CD8-positive, alpha-beta memory T cell (primary cell): ENCODE measurements around the gene SNTA1. TPM values are rescaled to one million over a fixed set of nuclear protein-coding genes. Genes with fewer than 3 reads are reported as not detected.
"Not testable (repeated sequence)": the region's sequence is repeated elsewhere in the genome, so short reads cannot be mapped to it uniquely, and the experiment has no call there.

Experiments used
- CTCF ChIA-PET: fragments of 350-600 bp; sonication (Branson Sonifier 250); formaldehyde crosslinking; loops from one replicate; lab custom pipeline; 2021; ENCODE audit warnings: antibody characterized with exemption; lab: Charles Lee
- POLR2A ChIA-PET: fragments of 350-600 bp; sonication (Branson Sonifier 250); formaldehyde crosslinking; loops from one replicate; lab custom pipeline; 2021; ENCODE audit warnings: antibody characterized with exemption; lab: Charles Lee
- DNase-seq, 5 donors: peaks; one replicate each; pipeline versions ENCODE4 v3.0.0 to v3.0.0-alpha.2; 2020 to 2022; ENCODE audit warnings: mixed read lengths in 1 of 5
- H3K27ac ChIP-seq: one replicate; pipeline ENCODE4 v1.7.0; 2013; ENCODE audit warnings: low read depth, mild to moderate bottlenecking, low read length, moderate library complexity
- H3K27me3 ChIP-seq: 2 replicates; pipeline ENCODE4 v1.7.0; 2013; ENCODE audit warnings: low read length, mild to moderate bottlenecking; ENCODE audit not compliant: insufficient read depth, poor library complexity, severe bottlenecking
- H3K36me3 ChIP-seq: 2 replicates; pipeline ENCODE4 v1.7.0; 2013; ENCODE audit warnings: mild to moderate bottlenecking, low read length, moderate library complexity; ENCODE audit not compliant: insufficient read depth
- H3K4me1 ChIP-seq: 2 replicates; pipeline ENCODE4 v1.7.0; 2013; ENCODE audit warnings: mild to moderate bottlenecking, low read length, moderate library complexity; ENCODE audit not compliant: insufficient read depth
- H3K4me3 ChIP-seq: 2 replicates; pipeline ENCODE4 v1.7.0; 2013; ENCODE audit warnings: mild to moderate bottlenecking, low read length
- H3K9me3 ChIP-seq: 2 replicates; pipeline ENCODE4 v1.7.0; 2013; ENCODE audit warnings: mild to moderate bottlenecking, low read length
- H3K27ac Mint-ChIP-seq, 8 donors: one replicate each; pipeline ENCODE4 v1.8.0; 2020 to 2021; ENCODE audit warnings: mixed read lengths in 8 of 8, mild to moderate bottlenecking in 6 of 8, inconsistent platforms in 3 of 8, moderate library complexity in 3 of 8
- H3K27me3 Mint-ChIP-seq, 2 donors: one replicate each; pipeline ENCODE4 v1.8.0; 2020 to 2021; ENCODE audit warnings: mixed read lengths in 2 of 2, mild to moderate bottlenecking in 1 of 2, moderate library complexity in 1 of 2
- H3K36me3 Mint-ChIP-seq, 3 donors: one replicate each; pipeline ENCODE4 v1.8.0; 2020 to 2021; ENCODE audit warnings: mixed read lengths in 3 of 3, inconsistent platforms in 1 of 3, mild to moderate bottlenecking in 1 of 3
- H3K4me1 Mint-ChIP-seq, 3 donors: one replicate each; pipeline ENCODE4 v1.8.0; 2020 to 2021; ENCODE audit warnings: mixed read lengths in 3 of 3, inconsistent platforms in 1 of 3, mild to moderate bottlenecking in 1 of 3
- H3K4me3 Mint-ChIP-seq, 7 donors: one replicate each; pipeline ENCODE4 v1.8.0; 2020 to 2021; ENCODE audit warnings: mixed read lengths in 7 of 7, mild to moderate bottlenecking in 6 of 7, moderate library complexity in 4 of 7, inconsistent platforms in 2 of 7
- H3K9me3 Mint-ChIP-seq, 5 donors: one replicate each; pipeline ENCODE4 v1.8.0; 2020 to 2022; ENCODE audit warnings: mixed read lengths in 5 of 5, mild to moderate bottlenecking in 3 of 5, moderate library complexity in 2 of 5, inconsistent platforms in 1 of 5
- polyA plus RNA-seq: library from polyadenylated mRNA; unstranded; fragments of 300-500 nt; fragmentation: Illumina TruSeq; gene quantifications from one replicate; pipeline ENCODE4 v1.2.3, GENCODE V29; 2021
- total RNA-seq, 2 experiments: library from RNA; stranded (reverse); gene quantifications; one replicate each; pipeline ENCODE4 v1.2.3, GENCODE V29; 2021

Gene SNTA1
- total and polyA plus RNA-seq, 3 experiments from 2014 or later, result 4.6 to 11.8 (median 5.6) TPM

GRCh38 chr20:33463332-33464101 is 20.0 kb upstream of the SNTA1 start:
- H3K27me3 Mint-ChIP-seq, result no peaks in the 10 kb centered on the region
- Histone ChIP-seq H3K9me3 (no peaks in the 10 kb centered on the region), H3K4me3 (no peak overlapping the region), H3K27me3 (no peaks in the 10 kb centered on the region), H3K36me3 (no peaks in the 10 kb centered on the region), H3K4me1 (no peaks in the 10 kb centered on the region), H3K27ac (no peak overlapping the region)
- no peaks in the 10 kb centered on the region for H3K9me3 Mint-ChIP-seq
- H3K36me3 Mint-ChIP-seq, result no peaks in the 10 kb centered on the region
- ChIA-PET POLR2A (no interaction called here), CTCF (no interaction called here)
- no peak for DNase-seq
- H3K4me1 Mint-ChIP-seq, result no peaks in the 10 kb centered on the region
- H3K4me3 Mint-ChIP-seq, result no peak overlapping the region
- peak overlapping the region in 1 of 8 donors; percentile 93 for H3K27ac Mint-ChIP-seq

DNA sequence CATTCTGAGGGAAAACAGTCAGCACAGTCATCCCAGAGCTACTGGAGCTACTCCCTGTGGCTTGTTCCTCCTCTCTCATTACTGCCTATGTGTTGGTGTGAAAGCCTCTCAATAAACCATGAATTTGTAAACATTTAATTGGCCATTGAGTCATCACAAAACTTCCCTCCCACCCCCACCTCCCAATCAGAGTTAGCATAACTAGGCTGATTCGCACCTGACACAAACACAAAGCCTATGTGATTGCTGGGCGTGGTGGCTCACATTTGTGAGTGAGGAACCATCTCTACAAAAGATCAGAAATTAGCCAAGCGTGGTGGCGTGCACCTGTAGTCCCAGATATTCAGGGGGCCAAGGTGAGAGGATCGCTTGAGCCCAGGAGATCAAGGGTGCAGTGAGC is 17.1 kb upstream of the SNTA1 start:
- Mint-ChIP-seq H3K4me3 (no peak overlapping the region), H3K9me3 (no peaks in the 10 kb centered on the region), H3K36me3 (no peaks in the 10 kb centered on the region), H3K27ac (no peak overlapping the region), H3K27me3 (no peaks in the 10 kb centered on the region), H3K4me1 (no peaks in the 10 kb centered on the region)
- H3K27me3 ChIP-seq, result no peaks in the 10 kb centered on the region
- ChIA-PET POLR2A (interaction anchor here (0.6 kb wide), 2 partner anchors 29 to 206 kb away, joined by 3 read pairs; partner anchors contain the start of genes ACTL10 and CBFA2T2), CTCF (interaction anchor here (1.0 to 1.2 kb wide), 2 partner anchors 206 to 207 kb away, joined by 3 read pairs; partner anchors contain the start of gene ACTL10)
- DNase-seq, result no peak
- H3K4me3 ChIP-seq, result no peak overlapping the region
- no peaks in the 10 kb centered on the region for H3K4me1 ChIP-seq
- no peaks in the 10 kb centered on the region for H3K9me3 ChIP-seq
- no peak overlapping the region for H3K27ac ChIP-seq
- no peaks in the 10 kb centered on the region for H3K36me3 ChIP-seq

GRCh38 chr20:33459599-33459998 is 16.0 kb upstream of the SNTA1 start:
- DNase-seq, result no peak
- Histone ChIP-seq H3K9me3 (no peaks in the 10 kb centered on the region), H3K4me1 (no peaks in the 10 kb centered on the region), H3K4me3 (no peak overlapping the region), H3K27me3 (no peaks in the 10 kb centered on the region), H3K27ac (no peak overlapping the region), H3K36me3 (no peaks in the 10 kb centered on the region)
- ChIA-PET CTCF (interaction anchor here (1.0 to 1.2 kb wide), 2 partner anchors 207 to 208 kb away, joined by 3 read pairs; partner anchors contain the start of gene ACTL10), POLR2A (no interaction called here)
- H3K4me1 Mint-ChIP-seq, result no peaks in the 10 kb centered on the region
- no peak overlapping the region for H3K4me3 Mint-ChIP-seq
- peak overlapping the region in 1 of 8 donors; percentile 41 for H3K27ac Mint-ChIP-seq
- H3K9me3 Mint-ChIP-seq, result no peaks in the 10 kb centered on the region
- H3K27me3 Mint-ChIP-seq, result no peaks in the 10 kb centered on the region
- no peaks in the 10 kb centered on the region for H3K36me3 Mint-ChIP-seq

DNA sequence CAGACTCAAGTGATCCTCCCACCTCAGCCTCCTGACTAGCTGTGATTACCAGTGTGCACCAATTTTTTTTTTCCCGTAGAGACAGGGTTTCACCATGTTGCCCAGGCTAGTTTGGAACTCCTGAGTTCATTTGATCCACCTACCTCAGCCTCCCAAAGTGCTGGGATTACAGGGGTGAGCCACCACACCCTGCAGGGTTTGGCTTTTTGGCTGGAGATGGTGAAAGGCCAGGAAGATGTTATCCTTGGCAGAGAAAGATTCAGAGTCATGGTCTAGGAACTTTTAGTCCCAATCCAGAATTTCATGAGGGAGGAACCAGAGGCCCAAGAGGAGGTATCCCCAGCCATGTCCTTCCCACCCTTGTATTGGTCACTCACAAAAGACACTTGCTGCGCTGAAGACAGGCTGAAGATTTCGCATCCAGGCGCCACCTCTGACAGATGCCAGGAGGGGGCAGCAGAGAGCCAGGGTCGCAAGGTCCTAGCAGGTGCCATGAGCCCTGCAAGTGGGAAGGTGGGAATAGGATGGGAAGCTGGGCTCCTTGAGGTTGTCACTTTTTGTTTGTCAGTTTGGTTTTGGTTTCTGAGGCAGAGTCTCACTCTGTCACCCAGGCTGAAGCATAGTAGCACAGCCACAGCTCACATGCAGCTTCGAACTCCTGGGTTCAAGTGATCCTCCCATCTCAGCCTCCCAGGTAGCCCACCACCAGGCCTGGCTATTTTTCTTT is 13.5 kb upstream of the SNTA1 start:
- POLR2A ChIA-PET, result interaction anchor here (0.7 kb wide), 1 partner anchor 196 kb away, joined by 4 read pairs; no protein-coding TSS in a partner anchor
- not testable (repeated sequence) for H3K4me3 Mint-ChIP-seq, H3K36me3 ChIP-seq, H3K9me3 Mint-ChIP-seq, H3K27ac Mint-ChIP-seq, H3K27me3 ChIP-seq, H3K27me3 Mint-ChIP-seq, H3K27ac ChIP-seq, H3K4me1 ChIP-seq, H3K4me1 Mint-ChIP-seq, H3K9me3 ChIP-seq, H3K36me3 Mint-ChIP-seq, H3K4me3 ChIP-seq
- CTCF ChIA-PET, result interaction anchor here (0.7 to 2.5 kb wide), 15 partner anchors 12 to 223 kb away, joined by 3 to 52 read pairs (median 3); partner anchors contain the start of gene ACTL10
- DNase-seq, result peak; percentile 67 to 85 (median 75)

GRCh38 chr20:33450867-33451266 is 7.3 kb upstream of the SNTA1 start:
- ChIA-PET POLR2A (no interaction called here), CTCF (no interaction called here)
- Mint-ChIP-seq H3K9me3 (peaks cover 0 to 2% (median 0%) of the 10 kb centered on the region in 5 donors), H3K4me1 (no peaks in the 10 kb centered on the region), H3K36me3 (peaks cover 0 to 1% (median 0%) of the 10 kb centered on the region in 3 donors), H3K27me3 (peaks cover 0 to 3% of the 10 kb centered on the region in 2 donors), H3K27ac (no peak overlapping the region), H3K4me3 (no peak overlapping the region)
- DNase-seq, result no peak
- Histone ChIP-seq H3K36me3 (no peaks in the 10 kb centered on the region), H3K4me1 (no peaks in the 10 kb centered on the region), H3K9me3 (no peaks in the 10 kb centered on the region), H3K27me3 (no peaks in the 10 kb centered on the region), H3K4me3 (no peak overlapping the region), H3K27ac (no peak overlapping the region)

GRCh38 chr20:33445881-33446625 is 2.5 kb upstream of the SNTA1 start:
- ChIA-PET POLR2A (no interaction called here), CTCF (interaction anchor here (1.4 to 2.5 kb wide), 2 partner anchors 221 to 287 kb away, joined by 3 to 13 read pairs; partner anchors contain the start of gene ACTL10)
- H3K36me3 Mint-ChIP-seq, result peaks cover 0 to 4% (median 1%) of the 10 kb centered on the region in 3 donors
- H3K9me3 Mint-ChIP-seq, result peaks cover 0 to 2% (median 0%) of the 10 kb centered on the region in 5 donors
- Histone ChIP-seq H3K4me1 (peaks cover 19% of the 10 kb centered on the region), H3K9me3 (no peaks in the 10 kb centered on the region), H3K4me3 (no peak overlapping the region), H3K27me3 (no peaks in the 10 kb centered on the region), H3K36me3 (no peaks in the 10 kb centered on the region), H3K27ac (no peak overlapping the region)
- no peak for DNase-seq
- H3K27me3 Mint-ChIP-seq, result peaks cover 0 to 3% of the 10 kb centered on the region in 2 donors
- H3K4me3 Mint-ChIP-seq, result peak overlapping the region in 2 of 7 donors; percentile 23 to 57
- H3K27ac Mint-ChIP-seq, result peak overlapping the region in 3 of 8 donors; percentile 19 to 79 (median 28)
- peaks cover 17 to 26% (median 19%) of the 10 kb centered on the region in 3 donors for H3K4me1 Mint-ChIP-seq

- Mint-ChIP-seq H3K36me3 (peaks cover 0 to 4% (median 1%) of the 10 kb centered on the region in 3 donors), H3K27me3 (peaks cover 0 to 1% of the 10 kb centered on the region in 2 donors), H3K9me3 (peaks cover 0 to 2% (median 0%) of the 10 kb centered on the region in 5 donors), H3K27ac (peak overlapping the region; percentile 85 to 98 (median 94)), H3K4me1 (peaks cover 17 to 26% (median 19%) of the 10 kb centered on the region in 3 donors), H3K4me3 (peak overlapping the region; percentile 89 to 96 (median 93))
- peak overlapping the region; percentile 65 for H3K27ac ChIP-seq
- no peaks in the 10 kb centered on the region for H3K36me3 ChIP-seq
- H3K27me3 ChIP-seq, result no peaks in the 10 kb centered on the region
- peaks cover 19% of the 10 kb centered on the region for H3K4me1 ChIP-seq
- peak overlapping the region; percentile 87 for H3K4me3 ChIP-seq
- DNase-seq, result peak in 2 of 5 donors; percentile 13 to 16
- ChIA-PET POLR2A (interaction anchor here (0.6 to 2.0 kb wide), 9 partner anchors 13 to 692 kb away, joined by 3 to 14 read pairs (median 4); partner anchors contain the start of genes ACTL10, CBFA2T2, CDK5RAP1 and PXMP4), CTCF (interaction anchor here (0.7 to 2.5 kb wide), 3 partner anchors 12 to 223 kb away, joined by 3 to 13 read pairs (median 3); partner anchors contain the start of gene ACTL10)
- no peaks in the 10 kb centered on the region for H3K9me3 ChIP-seq
Observed at GRCh38 chr20:33444797-33445560, 1.4 kb upstream of the SNTA1 start.
